Measurements from ENCODE around the gene MPHOSPH10.
A peak's percentile ranks its signal among the peaks of the same experiment; 100 is the strongest.

Gene MPHOSPH10

DNA sequence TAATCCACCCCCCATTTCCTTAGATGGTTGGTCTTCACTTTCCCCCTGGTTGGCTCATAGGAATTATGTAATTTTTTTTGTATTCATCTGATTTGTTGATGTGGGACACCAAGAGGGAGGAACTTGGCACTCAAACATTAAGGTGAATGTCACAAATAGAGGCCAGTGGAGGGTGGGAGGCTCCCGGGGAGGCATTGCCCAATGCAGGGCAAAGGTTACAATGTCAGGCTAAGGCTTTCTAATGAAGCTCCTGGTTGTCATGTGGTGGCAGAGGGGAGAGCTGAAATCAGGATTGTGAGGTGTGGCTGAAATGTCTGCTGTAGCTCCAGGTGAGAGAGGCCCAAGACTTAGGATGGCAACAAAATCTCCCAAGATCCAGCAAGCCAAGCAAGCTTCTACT, 42.7 kb downstream of the MPHOSPH10 start:
- TF ChIP-seq MAX (IDR thresholded peaks at IDR 0.05) (no peak), ZBTB7A (IDR thresholded peaks at IDR 0.05; ENCODE audit: low read depth) (no peak), CREB1 (IDR thresholded peaks at IDR 0.05; ENCODE audit: low read depth) (no peak), EGR1 (IDR thresholded peaks at IDR 0.05) (no peak), FOXM1 (IDR thresholded peaks at IDR 0.05; ENCODE audit: borderline replicate concordance, low read depth) (no peak), NFIC (IDR thresholded peaks at IDR 0.05) (no peak), TCF12 (IDR thresholded peaks at IDR 0.05; ENCODE audit: low read depth) (no peak), EP300 (IDR thresholded peaks at IDR 0.05; ENCODE audit: borderline replicate concordance) (no peak), TEAD4 (IDR thresholded peaks at IDR 0.05) (no peak), YY1 (IDR thresholded peaks at IDR 0.05; ENCODE audit: low read depth) (no peak), TAF1 (IDR thresholded peaks at IDR 0.05; ENCODE audit: low read depth) (no peak), RAD21 (IDR thresholded peaks at IDR 0.05; ENCODE audit: low read depth) (no peak), CEBPB (IDR thresholded peaks at IDR 0.05) (no peak)
- TF ChIP-seq, protein P1, sequence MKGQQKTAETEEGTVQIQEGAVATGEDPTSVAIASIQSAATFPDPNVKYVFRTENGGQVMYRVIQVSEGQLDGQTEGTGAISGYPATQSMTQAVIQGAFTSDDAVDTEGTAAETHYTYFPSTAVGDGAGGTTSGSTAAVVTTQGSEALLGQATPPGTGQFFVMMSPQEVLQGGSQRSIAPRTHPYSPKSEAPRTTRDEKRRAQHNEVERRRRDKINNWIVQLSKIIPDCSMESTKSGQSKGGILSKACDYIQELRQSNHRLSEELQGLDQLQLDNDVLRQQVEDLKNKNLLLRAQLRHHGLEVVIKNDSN (IDR thresholded peaks at IDR 0.05): no peak
- TF ChIP-seq, protein P2, sequence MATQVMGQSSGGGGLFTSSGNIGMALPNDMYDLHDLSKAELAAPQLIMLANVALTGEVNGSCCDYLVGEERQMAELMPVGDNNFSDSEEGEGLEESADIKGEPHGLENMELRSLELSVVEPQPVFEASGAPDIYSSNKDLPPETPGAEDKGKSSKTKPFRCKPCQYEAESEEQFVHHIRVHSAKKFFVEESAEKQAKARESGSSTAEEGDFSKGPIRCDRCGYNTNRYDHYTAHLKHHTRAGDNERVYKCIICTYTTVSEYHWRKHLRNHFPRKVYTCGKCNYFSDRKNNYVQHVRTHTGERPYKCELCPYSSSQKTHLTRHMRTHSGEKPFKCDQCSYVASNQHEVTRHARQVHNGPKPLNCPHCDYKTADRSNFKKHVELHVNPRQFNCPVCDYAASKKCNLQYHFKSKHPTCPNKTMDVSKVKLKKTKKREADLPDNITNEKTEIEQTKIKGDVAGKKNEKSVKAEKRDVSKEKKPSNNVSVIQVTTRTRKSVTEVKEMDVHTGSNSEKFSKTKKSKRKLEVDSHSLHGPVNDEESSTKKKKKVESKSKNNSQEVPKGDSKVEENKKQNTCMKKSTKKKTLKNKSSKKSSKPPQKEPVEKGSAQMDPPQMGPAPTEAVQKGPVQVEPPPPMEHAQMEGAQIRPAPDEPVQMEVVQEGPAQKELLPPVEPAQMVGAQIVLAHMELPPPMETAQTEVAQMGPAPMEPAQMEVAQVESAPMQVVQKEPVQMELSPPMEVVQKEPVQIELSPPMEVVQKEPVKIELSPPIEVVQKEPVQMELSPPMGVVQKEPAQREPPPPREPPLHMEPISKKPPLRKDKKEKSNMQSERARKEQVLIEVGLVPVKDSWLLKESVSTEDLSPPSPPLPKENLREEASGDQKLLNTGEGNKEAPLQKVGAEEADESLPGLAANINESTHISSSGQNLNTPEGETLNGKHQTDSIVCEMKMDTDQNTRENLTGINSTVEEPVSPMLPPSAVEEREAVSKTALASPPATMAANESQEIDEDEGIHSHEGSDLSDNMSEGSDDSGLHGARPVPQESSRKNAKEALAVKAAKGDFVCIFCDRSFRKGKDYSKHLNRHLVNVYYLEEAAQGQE (IDR thresholded peaks at IDR 0.05; ENCODE audit: low read depth): no peak

DNA sequence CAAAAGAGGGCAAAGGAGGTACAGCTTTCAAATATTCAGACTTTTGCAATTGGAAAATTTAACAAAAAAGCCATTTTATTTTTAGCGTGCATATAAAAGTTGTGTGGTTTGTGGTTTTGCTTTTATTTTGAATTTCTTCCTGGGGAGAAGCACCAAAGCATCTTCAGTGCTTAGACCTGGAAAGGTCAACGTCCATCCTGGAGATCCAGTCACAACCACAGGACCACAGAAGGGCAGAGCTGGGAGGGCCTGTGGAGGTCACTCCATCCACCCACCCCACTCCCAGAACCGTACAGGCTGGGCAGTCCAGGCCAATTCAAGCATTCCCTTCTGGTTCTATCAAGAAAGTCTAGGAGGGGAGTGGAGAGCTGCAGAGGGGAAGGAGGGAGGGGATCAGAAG, 43.8 kb downstream of the MPHOSPH10 start:
- no peak for TF ChIP-seq MAX (IDR thresholded peaks at IDR 0.05)
- no peak for TF ChIP-seq TCF12 (IDR thresholded peaks at IDR 0.05; ENCODE audit: low read depth)
- no peak for TF ChIP-seq NFIC (IDR thresholded peaks at IDR 0.05)
- TF ChIP-seq EGR1 (IDR thresholded peaks at IDR 0.05): no peak

DNA sequence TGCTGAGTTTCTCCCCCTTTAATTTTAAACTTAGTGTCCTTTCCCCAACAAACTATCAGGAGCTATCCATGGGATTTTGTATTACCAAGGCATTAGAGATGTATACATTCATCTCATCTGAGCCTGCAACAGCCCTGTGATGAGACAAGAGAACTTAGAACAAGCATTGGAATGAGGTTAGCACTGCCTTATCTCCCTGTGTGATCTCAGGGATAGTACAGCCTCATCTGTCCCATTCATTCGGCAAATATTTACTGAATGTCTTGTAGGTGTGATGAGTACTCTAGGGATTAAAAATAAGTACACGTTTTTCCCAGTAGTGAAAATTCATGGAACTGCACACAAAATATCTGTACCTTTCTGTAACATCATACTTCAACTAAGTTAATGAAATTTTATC, 50.9 kb downstream of the MPHOSPH10 start:
- TF ChIP-seq ZBTB7A (IDR thresholded peaks at IDR 0.05; ENCODE audit: low read depth): no peak
- no peak for TF ChIP-seq TCF12 (IDR thresholded peaks at IDR 0.05; ENCODE audit: low read depth)

- no peak for TF ChIP-seq MAX (IDR thresholded peaks at IDR 0.05)
- TF ChIP-seq EP300 (IDR thresholded peaks at IDR 0.05; ENCODE audit: borderline replicate concordance): no peak
- TF ChIP-seq YY1 (IDR thresholded peaks at IDR 0.05; ENCODE audit: low read depth): no peak
- TF ChIP-seq TAF1 (IDR thresholded peaks at IDR 0.05; ENCODE audit: low read depth): no peak
- TF ChIP-seq, protein P1 (IDR thresholded peaks at IDR 0.05): no peak
- TF ChIP-seq, protein P2 (IDR thresholded peaks at IDR 0.05; ENCODE audit: low read depth): no peak
- no peak for TF ChIP-seq CEBPB (IDR thresholded peaks at IDR 0.05)
- no peak for TF ChIP-seq RAD21 (IDR thresholded peaks at IDR 0.05; ENCODE audit: low read depth)
- no peak for TF ChIP-seq TCF12 (IDR thresholded peaks at IDR 0.05; ENCODE audit: low read depth)
Observed at GRCh38 chr2:71186973-71187372, 56.5 kb downstream of the MPHOSPH10 start.

DNA sequence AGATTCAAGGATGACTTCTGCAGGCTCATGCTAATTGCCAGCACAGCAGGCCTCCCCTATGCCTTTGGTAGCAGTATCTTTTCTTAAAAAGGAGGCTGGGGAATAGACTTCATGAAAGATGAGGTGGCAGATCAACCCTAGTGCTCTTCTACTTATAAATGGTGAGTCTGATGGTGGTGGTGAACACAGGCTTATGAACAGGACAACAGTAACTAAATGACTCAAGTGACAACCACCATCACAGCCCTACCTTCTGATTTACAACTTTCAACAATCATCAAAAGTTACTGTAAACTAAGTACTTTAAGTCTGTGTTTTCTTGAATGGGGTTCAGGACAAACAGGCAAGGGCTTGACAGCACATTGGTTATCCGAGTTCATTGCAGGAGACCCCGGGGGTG, 57.2 kb downstream of the MPHOSPH10 start:
- no peak for TF ChIP-seq RAD21 (IDR thresholded peaks at IDR 0.05; ENCODE audit: low read depth)
- no peak for TF ChIP-seq FOXM1 (IDR thresholded peaks at IDR 0.05; ENCODE audit: borderline replicate concordance, low read depth)
- TF ChIP-seq EGR1 (IDR thresholded peaks at IDR 0.05): no peak
- no peak for TF ChIP-seq ZBTB7A (IDR thresholded peaks at IDR 0.05; ENCODE audit: low read depth)
- no peak for TF ChIP-seq EP300 (IDR thresholded peaks at IDR 0.05; ENCODE audit: borderline replicate concordance)

GRCh38 chr2:71190656-71191569, 60.5 kb downstream of the MPHOSPH10 start:
- TF ChIP-seq TEAD4 (IDR thresholded peaks at IDR 0.05): no peak
- no peak for TF ChIP-seq NFIC (IDR thresholded peaks at IDR 0.05)
- peak; percentile 56 for TF ChIP-seq RAD21 (IDR thresholded peaks at IDR 0.05; ENCODE audit: low read depth)
- TF ChIP-seq YY1 (IDR thresholded peaks at IDR 0.05; ENCODE audit: low read depth): no peak
- TF ChIP-seq TAF1 (IDR thresholded peaks at IDR 0.05; ENCODE audit: low read depth): no peak

All from Ishikawa (cell line).